Measurements from ENCODE around the gene YKT6.

YKT6 gene

GRCh38 chr7:44232901-44233715 is 32.3 kb downstream of the YKT6 start:
- no peak for DNase-seq (ENCODE audit: low read depth, low spot score)

- no peak for DNase-seq (ENCODE audit: low read depth, low spot score)
These were observed 34.3 kb downstream of the YKT6 start for GRCh38 chr7:44235066-44235465.

- no peak for DNase-seq (ENCODE audit: low read depth, low spot score)
These were observed 35.0 kb downstream of the YKT6 start for GRCh38 chr7:44235582-44236332.

- no peak for DNase-seq (ENCODE audit: low read depth, low spot score)
These were observed 35.6 kb downstream of the YKT6 start for GRCh38 chr7:44236333-44236728.

GRCh38 chr7:44237696-44238095 is 36.9 kb downstream of the YKT6 start:
- no peak for DNase-seq (ENCODE audit: low read depth, low spot score)

GRCh38 chr7:44238116-44238695 is 37.4 kb downstream of the YKT6 start:
- DNase-seq (ENCODE audit: low read depth, low spot score) = no peak

GRCh38 chr7:44239361-44239760 is 38.6 kb downstream of the YKT6 start:
- no peak for DNase-seq (ENCODE audit: low read depth, low spot score)

- no peak for DNase-seq (ENCODE audit: low read depth, low spot score)
These were observed 39.6 kb downstream of the YKT6 start for GRCh38 chr7:44240376-44240775.

- peak; percentile 60 for DNase-seq (ENCODE audit: low read depth, low spot score)
These were observed 40.3 kb downstream of the YKT6 start for GRCh38 chr7:44240983-44241510.

- DNase-seq (ENCODE audit: low read depth, low spot score) = no peak
These were observed 41.3 kb downstream of the YKT6 start for GRCh38 chr7:44242091-44242490.

- DNase-seq (ENCODE audit: low read depth, low spot score) = no peak
These were observed 43.5 kb downstream of the YKT6 start for GRCh38 chr7:44244282-44244681.

- no peak for DNase-seq (ENCODE audit: low read depth, low spot score)
These were observed 45.8 kb downstream of the YKT6 start for GRCh38 chr7:44246396-44247113.

GRCh38 chr7:44247868-44248651 is 47.3 kb downstream of the YKT6 start:
- DNase-seq (ENCODE audit: low read depth, low spot score) = no peak

GRCh38 chr7:44249639-44250234 is 49.0 kb downstream of the YKT6 start:
- DNase-seq (ENCODE audit: low read depth, low spot score) = no peak

GRCh38 chr7:44251269-44251668 is 50.5 kb downstream of the YKT6 start:
- no peak for DNase-seq (ENCODE audit: low read depth, low spot score)

GRCh38 chr7:44251881-44252280 is 51.1 kb downstream of the YKT6 start:
- DNase-seq (ENCODE audit: low read depth, low spot score) = no peak

GRCh38 chr7:44256459-44256858 is 55.7 kb downstream of the YKT6 start:
- no peak for DNase-seq (ENCODE audit: low read depth, low spot score)

GRCh38 chr7:44257213-44257612 is 56.4 kb downstream of the YKT6 start:
- DNase-seq (ENCODE audit: low read depth, low spot score) = no peak

- peak; percentile 18 for DNase-seq (ENCODE audit: low read depth, low spot score)
These were observed 57.0 kb downstream of the YKT6 start for GRCh38 chr7:44257618-44258422.

- DNase-seq (ENCODE audit: low read depth, low spot score) = no peak
These were observed 57.6 kb downstream of the YKT6 start for GRCh38 chr7:44258423-44258760.
